HCT116 (cell line): Measurements from ENCODE around the gene CSNK1G1. TPM values are rescaled to one million over a fixed set of nuclear protein-coding genes. Genes with fewer than 3 reads are reported as not detected.

Source experiments
- ATAC-seq: fragments of 200-7000 bp; cut with Tn5 transposase; 2 replicates; pipeline ENCODE4 v1.9.1; 2020; ENCODE audit warnings: mild to moderate bottlenecking, moderate library complexity
- BruUV-seq: library from RNA; stranded (reverse); fragments of 400-500 nt; replicated peaks from 2 replicates; lab custom pipeline; 2021; lab: Mats Ljungman, UMichigan
- CTCF ChIA-PET: fragments of 300-600 bp; sonication (Branson Sonifier 250); formaldehyde crosslinking; loops from one replicate; lab custom pipeline; 2021; ENCODE audit warnings: antibody characterized with exemption; lab: Charles Lee
- POLR2A ChIA-PET: fragments of 300-600, 350-600 bp; sonication (Branson Sonifier 250); formaldehyde crosslinking; loops from one replicate; lab custom pipeline; 2021; ENCODE audit warnings: antibody characterized with exemption; lab: Charles Lee
- RAD21 ChIA-PET, 2 experiments: fragments of 300-600 bp; sonication (Branson Sonifier 250); formaldehyde crosslinking; loops; one replicate each; lab custom pipeline; 2023; ENCODE audit warnings: low total read pairs in 2 of 2; ENCODE audit not compliant: uncharacterized antibody in 2 of 2, unreplicated experiment in 2 of 2, low non-redundant PET in 1 of 2; lab: Charles Lee
- DNase-seq: peaks from one replicate; pipeline ENCODE4 v3.0.0-alpha.2; 2010; ENCODE audit warnings: low read depth, low spot score
- H2AFZ ChIP-seq: fragments of 200-600 bp; shearing (Covaris generic), sonication (generic); 2 replicates; pipeline ENCODE4 v1.6.1; 2017; ENCODE audit warnings: low read depth, mixed run types, mixed read lengths, antibody characterized with exemption, low read length; ENCODE audit not compliant: poor library complexity, severe bottlenecking
- H3K27ac ChIP-seq: 2 replicates; pipeline ENCODE4 v1.5.1; 2012; ENCODE audit warnings: low read depth, low read length
- H3K27me3 ChIP-seq: fragments of 200-600 bp; sonication (generic); 2 replicates; pipeline ENCODE4 v1.6.1; 2016; ENCODE audit warnings: mixed run types, low read length, mixed read lengths; ENCODE audit not compliant: insufficient read depth
- H3K36me3 ChIP-seq, 2 experiments: fragments of 200-500 bp in 1 of 2; fragments of 200-600 bp in 1 of 2; sonication (Bioruptor generic) in 1 of 2; sonication (generic) in 1 of 2; 2 replicates each; pipeline versions ENCODE4 v1.5.1 to v1.6.1; 2014 to 2016; ENCODE audit warnings: low read length in 2 of 2, inconsistent platforms in 1 of 2, mixed read lengths in 1 of 2, mixed run types in 1 of 2; ENCODE audit not compliant: insufficient read depth in 2 of 2, control insufficient read depth in 1 of 2
- H3K4me1 ChIP-seq, 2 experiments: fragments of 200-600 bp in 1 of 2; sonication (generic) in 1 of 2; 2 replicates each; pipeline versions ENCODE4 v1.5.1 to v1.6.1; 2012 to 2017; ENCODE audit warnings: low read length in 2 of 2, inconsistent platforms in 1 of 2, mild to moderate bottlenecking in 1 of 2, mixed read lengths in 1 of 2, mixed run types in 1 of 2, moderate library complexity in 1 of 2; ENCODE audit not compliant: insufficient read depth in 2 of 2, control insufficient read depth in 1 of 2
- H3K4me2 ChIP-seq: fragments of 200-600 bp; sonication (generic); 2 replicates; pipeline ENCODE4 v1.6.1; 2017; ENCODE audit warnings: mixed run types, low read length, mixed read lengths
- H3K4me3 ChIP-seq, 2 experiments: fragments of 200-600 bp in 1 of 2; sonication (generic) in 1 of 2; replicated peaks in 1 of 2; 2 replicates each; pipeline ENCODE4 v1.5.1; 2011 to 2016; ENCODE audit warnings: low read length in 2 of 2, control low read depth in 1 of 2, low read depth in 1 of 2, mild to moderate bottlenecking in 1 of 2, mixed read lengths in 1 of 2, mixed run types in 1 of 2
- H3K79me2 ChIP-seq: fragments of 200-600 bp; sonication (generic); 2 replicates; pipeline ENCODE4 v1.6.1; 2017; ENCODE audit warnings: mild to moderate bottlenecking, mixed run types, low read length, moderate library complexity, mixed read lengths; ENCODE audit not compliant: insufficient read depth
- H3K9ac ChIP-seq: fragments of 200-600 bp; sonication (generic); 2 replicates; pipeline ENCODE4 v1.6.1; 2016; ENCODE audit warnings: low read length, mixed read lengths
- H3K9me2 ChIP-seq: fragments of 200-600 bp; sonication (generic), shearing (Covaris generic); 2 replicates; pipeline ENCODE4 v1.6.1; 2017; ENCODE audit warnings: mixed run types, mild to moderate bottlenecking, moderate library complexity; ENCODE audit not compliant: insufficient read depth
- H3K9me3 ChIP-seq, 2 experiments: fragments of 200-500 bp in 1 of 2; fragments of 200-600 bp in 1 of 2; sonication (Bioruptor generic) in 1 of 2; sonication (generic) in 1 of 2; 2 replicates each; pipeline ENCODE4 v1.6.1; 2014 to 2017; ENCODE audit warnings: low read length in 2 of 2, mixed read lengths in 2 of 2, inconsistent platforms in 1 of 2, low read depth in 1 of 2, mild to moderate bottlenecking in 1 of 2, mixed run types in 1 of 2, moderate library complexity in 1 of 2; ENCODE audit not compliant: control insufficient read depth in 1 of 2, insufficient read depth in 1 of 2
- H4K20me1 ChIP-seq: fragments of 200-600 bp; sonication (generic), shearing (Covaris generic); 2 replicates; pipeline ENCODE4 v1.6.1; 2017; ENCODE audit warnings: mixed run types, mild to moderate bottlenecking, moderate library complexity; ENCODE audit not compliant: insufficient read depth
- CBX3 ChIP-seq: IDR thresholded peaks from 2 replicates; pipeline ENCODE4 v1.6.1; 2012; ENCODE audit warnings: low read depth
- EGR1 ChIP-seq: IDR thresholded peaks from 2 replicates; pipeline ENCODE4 v1.6.1; 2012; ENCODE audit warnings: low read depth
- FOSL1 ChIP-seq: IDR thresholded peaks from 2 replicates; pipeline ENCODE4 v1.6.1; 2012; ENCODE audit warnings: low read depth
- POLR2A ChIP-seq: IDR thresholded peaks from 2 replicates; pipeline ENCODE4 v1.7.0; 2011; ENCODE audit warnings: borderline replicate concordance; ENCODE audit not compliant: insufficient read depth, insufficient read length; ENCODE audit errors: extremely low read depth
- POLR2AphosphoS5 ChIP-seq: IDR thresholded peaks from 2 replicates; pipeline ENCODE4 v1.6.1; 2011; ENCODE audit warnings: mild to moderate bottlenecking, low read depth, low read length, moderate library complexity
- SP1 ChIP-seq: IDR thresholded peaks from 2 replicates; pipeline ENCODE4 v1.6.1; 2012; ENCODE audit warnings: low read depth
- SRF ChIP-seq: IDR thresholded peaks from 2 replicates; pipeline ENCODE4 v1.6.1; 2012; ENCODE audit warnings: low read depth
- YY1 ChIP-seq: IDR thresholded peaks from 2 replicates; pipeline ENCODE4 v1.6.1; 2011; ENCODE audit warnings: low read length, low read depth, moderate library complexity, mild to moderate bottlenecking; ENCODE audit not compliant: insufficient replicate concordance; ENCODE audit errors: extremely low read depth
- ZBTB33 ChIP-seq: IDR thresholded peaks from 2 replicates; pipeline ENCODE4 v1.6.1; 2011; ENCODE audit warnings: mild to moderate bottlenecking, low read length, moderate library complexity; ENCODE audit not compliant: insufficient replicate concordance; ENCODE audit errors: extremely low read depth
- ZNF274 ChIP-seq: fragments of 200-500 bp; sonication (Bioruptor generic); IDR thresholded peaks from 2 replicates; pipeline ENCODE4 v1.6.1; 2014; ENCODE audit warnings: mild to moderate bottlenecking, low read depth, low read length, inconsistent platforms
- intact Hi-C: fragments of 100-400 bp; cut with micrococcal nuclease; formaldehyde crosslinking; loops from 2 replicates; pipeline ENCODE4 v1.10.0; 2022
- total RNA-seq: library from RNA; stranded (reverse); gene quantifications from one replicate; pipeline ENCODE4 v1.2.1, GENCODE V29; 2021; ENCODE audit not compliant: unreplicated experiment
- TF ChIP-seq, protein P1 (sequence below): IDR thresholded peaks from 2 replicates; pipeline ENCODE4 v1.6.1; 2012
- TF ChIP-seq, protein P2 (sequence below): IDR thresholded peaks from 2 replicates; pipeline ENCODE4 v1.6.1; 2012; ENCODE audit warnings: low read depth

Gene CSNK1G1
- total RNA-seq, 1 experiment from 2014 or later = 21.1 TPM

DNA sequence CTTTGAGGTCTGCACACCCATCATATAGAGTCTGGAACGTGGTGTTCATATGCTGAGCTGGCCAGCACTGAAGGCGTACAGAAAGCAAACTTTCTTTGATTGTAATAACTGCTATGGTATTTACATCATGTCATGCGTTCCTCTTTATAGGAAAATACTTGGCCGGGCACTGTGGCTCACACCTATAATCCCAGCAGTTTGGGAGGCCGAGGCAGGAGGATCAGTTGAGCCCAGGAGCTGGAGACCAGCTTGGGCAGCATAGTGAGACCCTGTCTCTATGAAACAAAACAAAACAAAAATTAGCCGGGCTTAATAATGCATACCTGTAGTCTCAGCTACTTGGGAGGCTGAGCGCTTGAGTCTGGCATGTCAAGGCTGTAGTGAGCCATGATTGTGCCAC is 207.8 kb downstream of the CSNK1G1 start:
- no peaks in the 10 kb centered on the region for H3K27me3 ChIP-seq
- ChIA-PET RAD21 (no interaction called here), CTCF (no interaction called here), POLR2A (no interaction called here)
- DNase-seq (no peak), ATAC-seq (no peak)
- no TSS peak for BruUV-seq
- H3K4me1 ChIP-seq = peaks cover 4 to 26% of the 10 kb centered on the region in 2 experiments
- no peaks in the 10 kb centered on the region for H3K79me2 ChIP-seq
- no peaks in the 10 kb centered on the region for H3K9me3 ChIP-seq
- TF ChIP-seq YY1 = no peak
- TF ChIP-seq, protein P1, sequence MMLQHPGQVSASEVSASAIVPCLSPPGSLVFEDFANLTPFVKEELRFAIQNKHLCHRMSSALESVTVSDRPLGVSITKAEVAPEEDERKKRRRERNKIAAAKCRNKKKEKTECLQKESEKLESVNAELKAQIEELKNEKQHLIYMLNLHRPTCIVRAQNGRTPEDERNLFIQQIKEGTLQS = no peak
- no peak for TF ChIP-seq ZBTB33
- no peak for TF ChIP-seq CBX3
- H3K36me3 ChIP-seq = no peaks in the 10 kb centered on the region; a peak in 1 of 4 replicates
- no peaks in the 10 kb centered on the region for H4K20me1 ChIP-seq
- H3K9ac ChIP-seq = no peak overlapping the region
- no peak overlapping the region for H3K27ac ChIP-seq
- H3K4me3 ChIP-seq = no peak overlapping the region
- H3K9me2 ChIP-seq = no peaks in the 10 kb centered on the region
- no peak overlapping the region for H2AFZ ChIP-seq
- no peak overlapping the region for H3K4me2 ChIP-seq
- intact Hi-C loops = no loop called here

DNA sequence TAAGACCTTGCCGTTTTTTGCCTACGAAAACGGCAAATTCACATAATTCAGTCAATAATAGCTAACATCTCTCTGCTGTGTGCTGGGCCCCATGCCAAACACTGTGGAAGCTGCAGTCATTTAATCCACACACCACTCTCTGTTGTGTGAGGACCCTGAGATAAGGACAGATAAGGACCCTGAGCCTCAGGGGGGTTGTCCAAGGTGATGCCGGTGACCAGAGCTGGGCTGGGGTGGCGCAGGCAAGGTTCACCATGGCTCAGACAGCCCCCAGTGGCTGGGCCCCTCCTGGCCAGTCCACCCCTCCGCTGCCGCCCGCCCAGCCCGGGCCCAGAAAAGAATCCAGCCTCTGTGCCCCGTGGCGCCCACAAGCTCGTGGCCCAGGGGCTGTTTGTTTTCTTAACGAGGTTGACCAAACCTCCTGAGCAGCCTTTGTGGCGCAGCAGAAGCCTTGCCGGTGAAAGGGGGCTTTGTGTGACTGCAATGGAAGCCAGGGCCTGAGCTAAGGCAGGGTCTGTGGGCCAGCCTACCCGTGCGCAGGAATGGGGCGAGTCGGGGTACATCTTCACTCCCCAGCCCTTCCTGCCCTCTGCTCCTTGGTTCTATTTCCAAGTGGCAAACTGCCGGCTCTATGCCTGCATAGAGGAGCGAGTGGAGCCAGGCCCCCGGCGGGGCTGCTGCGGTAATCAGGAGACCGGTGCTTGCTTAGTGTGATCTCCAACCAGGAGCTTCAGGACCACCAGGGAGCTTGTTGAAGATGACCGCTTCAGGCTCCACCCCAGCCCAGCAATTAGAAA is 208.9 kb downstream of the CSNK1G1 start:
- H3K9ac ChIP-seq = no peak overlapping the region
- ChIA-PET CTCF (no interaction called here), RAD21 (no interaction called here), POLR2A (no interaction called here)
- no TSS peak for BruUV-seq
- no peak overlapping the region for H3K4me2 ChIP-seq
- no peak overlapping the region for H3K27ac ChIP-seq
- no peaks in the 10 kb centered on the region for H3K9me3 ChIP-seq
- peaks cover 0 to 15% of the 10 kb centered on the region in 2 experiments; a peak in 3 of 4 replicates for H3K4me1 ChIP-seq
- no peak for TF ChIP-seq EGR1
- TF ChIP-seq, protein P2, sequence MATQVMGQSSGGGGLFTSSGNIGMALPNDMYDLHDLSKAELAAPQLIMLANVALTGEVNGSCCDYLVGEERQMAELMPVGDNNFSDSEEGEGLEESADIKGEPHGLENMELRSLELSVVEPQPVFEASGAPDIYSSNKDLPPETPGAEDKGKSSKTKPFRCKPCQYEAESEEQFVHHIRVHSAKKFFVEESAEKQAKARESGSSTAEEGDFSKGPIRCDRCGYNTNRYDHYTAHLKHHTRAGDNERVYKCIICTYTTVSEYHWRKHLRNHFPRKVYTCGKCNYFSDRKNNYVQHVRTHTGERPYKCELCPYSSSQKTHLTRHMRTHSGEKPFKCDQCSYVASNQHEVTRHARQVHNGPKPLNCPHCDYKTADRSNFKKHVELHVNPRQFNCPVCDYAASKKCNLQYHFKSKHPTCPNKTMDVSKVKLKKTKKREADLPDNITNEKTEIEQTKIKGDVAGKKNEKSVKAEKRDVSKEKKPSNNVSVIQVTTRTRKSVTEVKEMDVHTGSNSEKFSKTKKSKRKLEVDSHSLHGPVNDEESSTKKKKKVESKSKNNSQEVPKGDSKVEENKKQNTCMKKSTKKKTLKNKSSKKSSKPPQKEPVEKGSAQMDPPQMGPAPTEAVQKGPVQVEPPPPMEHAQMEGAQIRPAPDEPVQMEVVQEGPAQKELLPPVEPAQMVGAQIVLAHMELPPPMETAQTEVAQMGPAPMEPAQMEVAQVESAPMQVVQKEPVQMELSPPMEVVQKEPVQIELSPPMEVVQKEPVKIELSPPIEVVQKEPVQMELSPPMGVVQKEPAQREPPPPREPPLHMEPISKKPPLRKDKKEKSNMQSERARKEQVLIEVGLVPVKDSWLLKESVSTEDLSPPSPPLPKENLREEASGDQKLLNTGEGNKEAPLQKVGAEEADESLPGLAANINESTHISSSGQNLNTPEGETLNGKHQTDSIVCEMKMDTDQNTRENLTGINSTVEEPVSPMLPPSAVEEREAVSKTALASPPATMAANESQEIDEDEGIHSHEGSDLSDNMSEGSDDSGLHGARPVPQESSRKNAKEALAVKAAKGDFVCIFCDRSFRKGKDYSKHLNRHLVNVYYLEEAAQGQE = no peak
- TF ChIP-seq ZNF274 = no peak
- TF ChIP-seq SRF = no peak
- TF ChIP-seq FOSL1 = no peak
- no peak for TF ChIP-seq CBX3
- TF ChIP-seq POLR2A = no peak
- no peak for TF ChIP-seq SP1
- TF ChIP-seq POLR2AphosphoS5 = no peak
- H3K79me2 ChIP-seq = no peaks in the 10 kb centered on the region
- H4K20me1 ChIP-seq = no peaks in the 10 kb centered on the region
- H3K4me3 ChIP-seq = no peak overlapping the region
- H3K9me2 ChIP-seq = no peaks in the 10 kb centered on the region
- intact Hi-C loops = no loop called here
- no peaks in the 10 kb centered on the region; a peak in 1 of 4 replicates for H3K36me3 ChIP-seq
- H3K27me3 ChIP-seq = no peaks in the 10 kb centered on the region
- no peak for DNase-seq
- ATAC-seq = no peak
- no peak overlapping the region for H2AFZ ChIP-seq
